Natural killer cell (primary cell): ENCODE results near the gene ANKRD39. TPM values are rescaled to one million over a fixed set of nuclear protein-coding genes. Genes with fewer than 3 reads are reported as not detected.

Experiments
- ATAC-seq, 3 donors: fragments of 150-1000 bp in 2 of 3; fragments of 200-7000 bp in 1 of 3; cut with Tn5 transposase; 1 replicate in 1 of 3; 2 replicates in 2 of 3; pipeline ENCODE4 v1.10.0; 2021; ENCODE audit warnings: mild to moderate bottlenecking in 2 of 3, moderate library complexity in 2 of 3
- DNase-seq, 2 donors: peaks; one replicate each; pipeline versions ENCODE4 v3.0.0 to v3.0.0-alpha.2; 2013 to 2021; ENCODE audit warnings: mixed read lengths in 1 of 2
- H3K27ac ChIP-seq: one replicate; pipeline ENCODE4 v1.5.1; 2013; ENCODE audit warnings: mild to moderate bottlenecking, low read length
- H3K27me3 ChIP-seq: one replicate; pipeline ENCODE4 v1.6.1; 2013; ENCODE audit warnings: low read length; ENCODE audit not compliant: control insufficient read depth, insufficient read depth
- H3K36me3 ChIP-seq: one replicate; pipeline ENCODE4 v1.6.1; 2013; ENCODE audit warnings: low read length; ENCODE audit not compliant: control insufficient read depth, insufficient read depth
- H3K4me1 ChIP-seq: one replicate; pipeline ENCODE4 v1.6.1; 2013; ENCODE audit warnings: low read length; ENCODE audit not compliant: control insufficient read depth, insufficient read depth
- H3K4me3 ChIP-seq: one replicate; pipeline ENCODE4 v1.5.1; 2013; ENCODE audit warnings: low read length
- H3K9me3 ChIP-seq: one replicate; pipeline ENCODE4 v1.6.1; 2013; ENCODE audit warnings: low read length; ENCODE audit not compliant: control insufficient read depth, insufficient read depth
- H3K27ac Mint-ChIP-seq, 2 donors: one replicate each; pipeline ENCODE4 v1.8.0; 2022; ENCODE audit warnings: mild to moderate bottlenecking in 2 of 2, mixed read lengths in 2 of 2, moderate library complexity in 1 of 2
- H3K27me3 Mint-ChIP-seq, 2 donors: one replicate each; pipeline ENCODE4 v1.8.0; 2022; ENCODE audit warnings: low read depth in 2 of 2, mixed read lengths in 2 of 2
- H3K36me3 Mint-ChIP-seq: one replicate; pipeline ENCODE4 v1.8.0; 2022; ENCODE audit warnings: mixed read lengths
- H3K4me1 Mint-ChIP-seq, 2 donors: one replicate each; pipeline ENCODE4 v1.8.0; 2022; ENCODE audit warnings: mixed read lengths in 2 of 2
- H3K4me3 Mint-ChIP-seq: one replicate; pipeline ENCODE4 v1.8.0; 2022; ENCODE audit warnings: mild to moderate bottlenecking, moderate library complexity, mixed read lengths
- H3K9me3 Mint-ChIP-seq, 2 donors: one replicate each; pipeline ENCODE4 v1.8.0; 2022; ENCODE audit warnings: mixed read lengths in 2 of 2
- WGBS: methylation state at CpG from one replicate; pipeline ENCODE4 v1.1.7; 2013; ENCODE audit warnings: missing lambda C conversion rate; ENCODE audit not compliant: insufficient coverage; 5-methylcytosine and 5-hydroxymethylcytosine counted together
- intact Hi-C: fragments of 100-400 bp; cut with micrococcal nuclease; formaldehyde crosslinking; loops from one replicate; pipeline ENCODE4 v1.14.2; 2022
- total RNA-seq, 4 donors: library from RNA; stranded (reverse); fragments of 120-200 nt in 1 of 4; gene quantifications; one replicate each; pipeline versions ENCODE4 v1.2.3 to v1.2.4, GENCODE V29; 2013 to 2022
- TF ChIP-seq, protein P1 (sequence below): fragments of 200-600 bp; IDR thresholded peaks from one replicate; pipeline ENCODE4 v1.8.0; 2022; ENCODE audit warnings: antibody characterized with exemption

Gene ANKRD39
- total RNA-seq, 3 donors from 2014 or later (not counting 1 experiment from before 2014, with no cell fraction given) = 15.5 to 22.3 (median 21.6) TPM

DNA sequence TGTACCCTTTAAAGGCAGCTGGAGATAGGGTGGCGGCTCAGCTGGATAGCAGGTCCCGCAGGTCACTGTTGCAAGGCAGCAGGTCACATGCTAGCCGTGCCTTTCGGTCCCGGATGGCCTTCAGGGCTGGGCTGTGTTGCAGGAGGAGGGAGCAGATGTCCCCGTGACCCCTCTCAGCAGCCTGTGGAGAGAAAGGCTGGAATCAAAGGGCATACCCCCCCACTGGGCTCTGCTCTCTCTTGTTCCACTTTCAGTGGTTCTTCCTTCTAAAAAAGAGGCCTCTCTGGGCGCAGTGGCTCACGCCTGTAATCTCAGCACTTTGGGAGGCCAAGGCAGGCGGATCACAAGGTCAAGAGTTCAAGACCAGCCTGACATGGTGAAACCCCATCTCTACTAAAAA is 9.6 kb downstream of the ANKRD39 start:
- H3K36me3 ChIP-seq = peaks cover 40% of the 10 kb centered on the region
- H3K4me3 ChIP-seq = no peak overlapping the region
- no peaks in the 10 kb centered on the region for H3K9me3 ChIP-seq
- Mint-ChIP-seq H3K4me3 (no peak overlapping the region), H3K36me3 (no peaks in the 10 kb centered on the region), H3K27me3 (no peaks in the 10 kb centered on the region), H3K4me1 (no peaks in the 10 kb centered on the region), H3K9me3 (no peaks in the 10 kb centered on the region), H3K27ac (no peak overlapping the region)
- no peak overlapping the region for H3K27ac ChIP-seq
- 98% methylated on average over 9 of the region's 9 CpGs for WGBS
- intact Hi-C loops = no loop called here
- TF ChIP-seq, protein P1, sequence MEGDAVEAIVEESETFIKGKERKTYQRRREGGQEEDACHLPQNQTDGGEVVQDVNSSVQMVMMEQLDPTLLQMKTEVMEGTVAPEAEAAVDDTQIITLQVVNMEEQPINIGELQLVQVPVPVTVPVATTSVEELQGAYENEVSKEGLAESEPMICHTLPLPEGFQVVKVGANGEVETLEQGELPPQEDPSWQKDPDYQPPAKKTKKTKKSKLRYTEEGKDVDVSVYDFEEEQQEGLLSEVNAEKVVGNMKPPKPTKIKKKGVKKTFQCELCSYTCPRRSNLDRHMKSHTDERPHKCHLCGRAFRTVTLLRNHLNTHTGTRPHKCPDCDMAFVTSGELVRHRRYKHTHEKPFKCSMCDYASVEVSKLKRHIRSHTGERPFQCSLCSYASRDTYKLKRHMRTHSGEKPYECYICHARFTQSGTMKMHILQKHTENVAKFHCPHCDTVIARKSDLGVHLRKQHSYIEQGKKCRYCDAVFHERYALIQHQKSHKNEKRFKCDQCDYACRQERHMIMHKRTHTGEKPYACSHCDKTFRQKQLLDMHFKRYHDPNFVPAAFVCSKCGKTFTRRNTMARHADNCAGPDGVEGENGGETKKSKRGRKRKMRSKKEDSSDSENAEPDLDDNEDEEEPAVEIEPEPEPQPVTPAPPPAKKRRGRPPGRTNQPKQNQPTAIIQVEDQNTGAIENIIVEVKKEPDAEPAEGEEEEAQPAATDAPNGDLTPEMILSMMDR = no peak
- H3K27me3 ChIP-seq = no peaks in the 10 kb centered on the region
- H3K4me1 ChIP-seq = no peaks in the 10 kb centered on the region
- no peak for DNase-seq
- no peak for ATAC-seq

DNA sequence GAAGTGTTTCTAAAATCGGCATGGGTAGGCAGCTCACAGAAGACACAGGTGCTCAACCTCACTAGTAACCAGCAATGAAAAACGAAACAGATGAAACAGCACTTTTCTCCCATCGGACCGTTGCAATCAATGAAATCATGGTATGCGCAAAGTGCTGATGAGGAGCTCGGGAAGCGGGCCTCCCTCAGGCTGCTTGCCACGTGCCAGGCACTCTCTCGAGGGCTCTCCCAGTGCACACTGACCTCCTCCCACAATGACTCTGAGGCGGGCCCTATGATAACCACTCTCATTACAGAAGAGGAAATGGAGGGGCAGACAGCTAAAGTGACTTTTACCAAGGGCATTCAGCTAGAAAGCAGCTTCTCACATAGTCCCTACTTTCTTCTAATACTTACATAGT is 10.2 kb downstream of the ANKRD39 start:
- intact Hi-C loops = no loop called here
- TF ChIP-seq, protein P1 = no peak
- Histone ChIP-seq H3K27me3 (no peaks in the 10 kb centered on the region), H3K36me3 (peaks cover 34% of the 10 kb centered on the region), H3K4me1 (no peaks in the 10 kb centered on the region), H3K27ac (no peak overlapping the region), H3K4me3 (no peak overlapping the region), H3K9me3 (no peaks in the 10 kb centered on the region)
- no peak overlapping the region for H3K27ac Mint-ChIP-seq
- no peaks in the 10 kb centered on the region for H3K27me3 Mint-ChIP-seq
- H3K4me3 Mint-ChIP-seq = no peak overlapping the region
- no peaks in the 10 kb centered on the region for H3K36me3 Mint-ChIP-seq
- no peaks in the 10 kb centered on the region for H3K9me3 Mint-ChIP-seq
- no peak for DNase-seq
- no peak for ATAC-seq
- 89% methylated on average over 10 of the region's 10 CpGs for WGBS
- no peaks in the 10 kb centered on the region for H3K4me1 Mint-ChIP-seq

DNA sequence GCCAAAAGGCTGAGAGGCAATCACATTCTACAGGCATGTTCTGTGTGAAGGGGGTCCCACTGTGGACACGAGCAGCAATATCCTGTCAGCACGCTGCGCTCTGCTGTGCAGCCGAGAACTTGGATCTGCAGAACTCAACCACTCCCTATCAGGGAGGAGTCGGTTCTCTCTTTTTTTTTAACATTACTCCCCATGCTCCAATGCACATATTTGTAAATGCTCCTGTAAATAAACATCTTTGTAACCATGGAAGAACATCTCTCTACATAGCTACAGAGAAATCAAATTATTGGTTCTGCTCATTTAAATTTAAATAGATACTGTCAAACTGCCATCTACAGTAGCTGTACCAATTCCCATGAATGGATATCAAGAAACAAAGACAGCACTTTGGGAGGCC is 11.0 kb downstream of the ANKRD39 start:
- H3K9me3 ChIP-seq = no peaks in the 10 kb centered on the region
- no peak overlapping the region for H3K27ac Mint-ChIP-seq
- no peak overlapping the region for H3K4me3 Mint-ChIP-seq
- intact Hi-C loops = no loop called here
- no peaks in the 10 kb centered on the region for H3K9me3 Mint-ChIP-seq
- H3K27me3 Mint-ChIP-seq = no peaks in the 10 kb centered on the region
- ATAC-seq = no peak
- H3K36me3 ChIP-seq = peaks cover 30% of the 10 kb centered on the region
- H3K4me3 ChIP-seq = no peak overlapping the region
- 98% methylated on average over 5 of the region's 5 CpGs for WGBS
- H3K4me1 ChIP-seq = no peaks in the 10 kb centered on the region
- H3K36me3 Mint-ChIP-seq = no peaks in the 10 kb centered on the region
- no peak for DNase-seq
- TF ChIP-seq, protein P1 = no peak
- no peaks in the 10 kb centered on the region for H3K27me3 ChIP-seq
- H3K4me1 Mint-ChIP-seq = peaks cover 0 to 5% of the 10 kb centered on the region in 2 donors
- no peak overlapping the region for H3K27ac ChIP-seq

DNA sequence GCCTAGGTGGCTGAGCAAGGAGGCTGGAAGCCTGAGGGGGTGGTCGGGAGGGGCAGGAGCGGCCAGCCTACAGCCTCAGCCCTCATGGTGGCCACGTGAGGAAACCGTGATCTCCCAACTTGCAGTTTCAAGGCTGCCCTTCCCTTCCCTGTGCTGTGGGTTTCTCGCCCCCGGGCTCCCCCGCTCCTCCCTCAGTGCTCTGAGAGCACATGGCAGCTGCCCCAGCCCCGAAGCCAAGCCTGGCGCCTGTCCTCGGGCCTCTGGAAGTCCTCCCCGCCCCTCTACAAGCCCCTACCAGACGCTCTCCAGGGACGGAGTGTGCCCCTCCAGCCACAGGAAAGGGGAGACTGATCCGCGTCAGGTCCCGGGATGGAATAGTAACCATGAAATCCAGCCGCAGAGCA is 13.4 kb downstream of the ANKRD39 start:
- intact Hi-C loops = no loop called here
- ATAC-seq (no peak), DNase-seq (no peak)
- no peaks in the 10 kb centered on the region for H3K36me3 Mint-ChIP-seq
- Histone ChIP-seq H3K4me3 (no peak overlapping the region), H3K9me3 (no peaks in the 10 kb centered on the region), H3K36me3 (peaks cover 16% of the 10 kb centered on the region), H3K27me3 (no peaks in the 10 kb centered on the region), H3K27ac (no peak overlapping the region), H3K4me1 (peaks cover 10% of the 10 kb centered on the region)
- H3K4me3 Mint-ChIP-seq = no peak overlapping the region
- TF ChIP-seq, protein P1 = no peak
- peaks cover 6 to 19% of the 10 kb centered on the region in 2 donors for H3K4me1 Mint-ChIP-seq
- H3K27ac Mint-ChIP-seq = no peak overlapping the region
- no peaks in the 10 kb centered on the region for H3K9me3 Mint-ChIP-seq
- WGBS = 88% methylated on average over 17 of the region's 17 CpGs
- H3K27me3 Mint-ChIP-seq = no peaks in the 10 kb centered on the region
